HG03196 (cell line): ENCODE measurements around the gene BCAS4.

Experiments
- ATAC-seq: cut with Tn5 transposase; IDR thresholded peaks from one replicate; pipeline ENCODE4 v1.9.1; 2021; ENCODE audit not compliant: unreplicated experiment

Gene BCAS4

GRCh38 chr20:50904067-50904570, 109.3 kb downstream of the BCAS4 start:
- ATAC-seq = no peak

DNA sequence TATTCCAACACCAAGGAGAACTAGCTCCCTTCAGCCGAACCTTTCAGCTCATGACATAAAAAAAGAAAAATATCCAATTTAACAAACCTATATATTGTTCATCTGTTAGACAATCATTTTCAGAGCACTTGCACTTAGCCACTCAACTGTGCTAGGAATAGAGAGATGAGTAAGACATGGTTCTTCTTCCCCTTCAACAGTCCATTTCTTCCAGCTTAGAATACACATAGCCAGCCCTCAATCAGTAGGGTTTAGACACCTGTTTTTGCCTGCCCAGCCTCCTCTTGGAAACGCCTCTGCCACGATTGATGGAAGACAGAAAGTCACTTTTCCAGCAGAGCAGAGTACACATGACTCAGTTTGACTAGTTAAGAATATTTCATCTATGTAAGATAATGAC, 114.6 kb downstream of the BCAS4 start:
- ATAC-seq = no peak

- no peak for ATAC-seq
These were observed 116.2 kb downstream of the BCAS4 start for GRCh38 chr20:50911030-50911429.

DNA sequence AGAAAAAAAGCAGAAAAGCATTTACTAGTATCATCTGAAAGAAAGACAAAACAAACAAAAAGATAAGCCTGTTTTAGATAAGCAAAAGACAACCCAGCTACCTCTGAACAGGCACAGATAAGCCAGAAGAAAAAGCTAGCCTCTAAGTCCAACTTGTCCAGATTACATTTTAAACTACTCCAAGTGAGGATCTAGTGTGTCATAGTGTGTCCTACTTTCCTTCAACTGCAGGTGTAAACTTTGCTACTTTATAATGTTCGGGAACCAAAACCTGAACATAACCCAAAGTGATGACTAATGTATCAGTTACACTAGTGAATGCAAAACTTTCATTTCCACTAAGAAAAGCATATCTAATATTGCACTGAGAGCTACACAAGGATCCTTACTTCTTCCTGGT, 116.9 kb downstream of the BCAS4 start:
- ATAC-seq = no peak

- ATAC-seq = peak; percentile 40
These were observed 119.0 kb downstream of the BCAS4 start for GRCh38 chr20:50913690-50914375.

- ATAC-seq = no peak
These were observed 120.6 kb downstream of the BCAS4 start for GRCh38 chr20:50915424-50915823.

- no peak for ATAC-seq
These were observed 121.4 kb downstream of the BCAS4 start for GRCh38 chr20:50916257-50916656.

- no peak for ATAC-seq
These were observed 122.1 kb downstream of the BCAS4 start for GRCh38 chr20:50916934-50917333.

DNA sequence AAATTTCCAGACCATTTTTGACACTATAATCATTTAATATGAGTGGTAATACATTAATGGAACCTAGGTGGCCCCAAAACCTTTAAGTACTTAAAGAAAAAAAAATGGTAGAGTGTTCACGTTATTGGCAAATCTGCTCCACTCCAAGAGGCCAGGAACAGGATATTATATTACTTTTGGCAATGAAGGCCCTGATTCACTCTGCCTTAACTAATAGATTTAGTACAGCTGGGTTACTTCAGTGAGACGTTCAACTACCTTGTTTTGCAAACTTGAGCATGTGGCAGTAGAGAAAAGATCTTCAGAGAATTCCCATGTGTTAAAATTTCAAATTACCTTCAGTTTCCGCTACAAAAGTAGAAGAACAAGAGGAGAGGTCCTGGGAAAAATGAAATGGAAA, 123.5 kb downstream of the BCAS4 start:
- no peak for ATAC-seq

DNA sequence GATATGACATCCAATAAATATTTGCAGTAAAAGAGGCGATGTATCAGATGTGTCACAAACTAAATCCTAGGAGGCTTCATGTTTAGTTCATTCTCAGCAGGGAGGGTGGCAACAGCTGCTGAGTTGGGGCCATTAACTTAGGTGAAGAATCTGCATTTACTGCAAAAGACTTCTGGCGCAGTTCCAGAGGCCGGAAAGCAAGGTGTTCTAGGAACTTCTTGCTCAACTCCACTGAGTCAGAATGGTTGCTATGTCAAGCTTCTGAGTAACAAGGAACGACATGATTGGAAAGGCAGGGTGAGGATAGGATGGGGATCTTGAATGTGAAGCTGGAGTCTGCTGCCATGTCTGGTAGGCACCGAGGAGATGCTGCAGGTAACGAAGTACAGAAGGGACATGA, 124.7 kb downstream of the BCAS4 start:
- ATAC-seq = no peak

DNA sequence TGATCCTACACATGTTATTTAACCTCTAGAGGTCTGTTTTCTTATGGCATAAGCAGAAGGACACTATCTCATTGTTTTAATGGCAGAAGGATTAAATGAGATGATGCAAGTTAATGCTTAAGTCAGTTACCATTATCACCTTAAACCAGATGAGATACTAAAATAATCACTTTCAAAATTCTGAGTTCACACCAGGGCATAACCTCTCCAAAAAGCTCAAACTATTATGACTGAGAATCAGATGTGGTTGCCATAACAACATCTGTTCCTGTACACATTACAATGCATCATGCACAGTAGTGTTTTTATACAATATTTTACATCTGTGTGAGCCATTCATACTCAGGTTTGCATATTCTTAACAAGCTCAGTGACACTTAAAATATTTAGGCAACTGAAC, 126.1 kb downstream of the BCAS4 start:
- ATAC-seq = no peak

DNA sequence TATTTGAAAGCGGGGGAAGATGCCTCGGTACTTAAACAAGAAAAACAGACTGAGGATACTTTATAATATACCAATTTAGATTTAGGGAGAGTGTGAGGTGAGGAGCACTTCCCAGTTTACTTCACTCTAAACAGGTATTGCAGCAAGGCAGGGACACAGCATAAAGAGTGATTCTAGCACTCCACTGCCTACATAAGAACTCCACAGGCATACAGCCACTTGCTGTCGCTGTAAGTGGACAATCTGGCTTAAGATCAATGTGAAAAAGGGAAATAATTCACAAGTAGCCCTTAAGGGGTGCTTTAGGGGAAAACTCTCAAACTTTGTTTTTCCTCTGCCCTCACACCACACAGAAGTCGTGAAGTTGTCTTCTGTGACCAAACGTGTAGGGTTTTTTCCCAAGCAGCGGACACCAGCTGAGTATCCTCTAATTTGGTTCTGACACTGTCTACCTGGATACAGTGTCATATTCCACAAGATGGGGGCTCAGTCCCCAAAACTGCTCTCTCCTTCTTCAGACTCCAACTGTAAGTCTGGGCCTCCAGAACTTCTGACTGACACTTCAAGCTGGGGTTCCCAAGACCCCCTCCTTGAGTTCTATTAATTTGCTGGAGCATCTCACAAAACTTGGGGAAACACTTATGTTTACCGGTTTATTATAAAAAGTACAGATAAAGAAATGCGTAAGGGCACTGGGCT, 127.1 kb downstream of the BCAS4 start:
- ATAC-seq = no peak

DNA sequence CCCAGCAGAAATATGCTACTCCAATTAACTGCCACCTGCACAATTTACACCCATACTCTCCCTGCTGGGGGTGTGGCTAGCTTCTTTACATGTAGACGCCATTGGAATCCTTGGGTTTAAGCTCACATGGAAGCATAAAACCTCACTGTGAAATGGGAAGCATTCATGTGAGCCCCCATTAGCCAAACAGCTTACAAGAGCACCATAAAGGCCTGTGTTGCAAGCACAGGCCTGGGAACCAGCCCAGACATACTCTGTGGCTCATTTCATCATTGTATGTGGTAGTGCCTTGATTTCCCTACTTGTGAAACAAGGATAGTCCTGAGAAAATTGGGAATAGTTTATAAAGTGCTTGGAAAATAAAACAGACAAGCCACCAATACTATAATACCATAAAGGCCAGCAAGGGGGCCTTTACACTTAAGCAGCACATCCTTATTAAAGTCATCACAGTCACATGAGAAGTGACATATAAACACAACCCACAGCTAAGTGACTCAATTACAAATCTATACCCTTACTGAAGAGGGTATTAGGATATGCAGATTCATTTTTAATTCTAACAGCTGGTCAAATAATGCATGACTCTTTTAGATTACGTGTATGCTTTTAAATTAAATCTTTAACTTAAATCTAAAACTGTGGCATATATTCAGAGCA, 129.5 kb downstream of the BCAS4 start:
- ATAC-seq = no peak

- no peak for ATAC-seq
These were observed 131.7 kb downstream of the BCAS4 start for GRCh38 chr20:50926530-50926929.
